ENCODE measurements around the gene PLPP4.

PLPP4 gene

DNA sequence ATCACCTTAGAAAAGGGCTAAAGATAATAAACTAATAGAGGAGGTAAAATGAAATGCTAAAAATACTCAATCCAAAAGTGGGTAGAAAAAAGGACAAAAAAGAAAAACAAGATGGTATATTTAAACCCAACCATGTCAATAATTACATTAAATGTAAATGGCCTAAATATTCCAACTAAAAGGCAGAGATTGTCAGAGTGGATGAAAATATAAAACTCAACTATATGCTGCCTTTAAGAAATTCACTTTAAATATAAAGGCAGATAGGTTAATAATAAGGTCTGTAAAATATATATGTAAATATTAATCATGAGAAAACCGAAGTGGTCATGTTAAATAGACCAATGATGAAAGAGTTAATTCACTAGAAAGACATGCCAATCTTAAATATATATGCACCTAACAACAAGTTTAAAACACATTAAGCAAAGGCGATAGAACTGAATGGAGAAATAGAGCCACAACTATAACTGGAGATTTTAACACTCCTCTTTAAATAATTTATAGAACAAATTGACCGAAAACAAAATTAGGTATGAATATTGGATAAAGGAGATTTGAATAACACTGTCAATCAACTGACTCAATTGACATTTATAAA, 159.4 kb downstream of the PLPP4 start:
- no peak overlapping the region for H3K27ac ChIP-seq
- no peak for TF ChIP-seq CTCF (conservative IDR thresholded peaks at IDR 0.05)

- no peak for TF ChIP-seq CTCF (conservative IDR thresholded peaks at IDR 0.05)
- no peak overlapping the region for H3K27ac ChIP-seq
These were observed 171.2 kb downstream of the PLPP4 start for GRCh38 chr10:120628197-120628596.

GRCh38 chr10:120630266-120630665, 173.2 kb downstream of the PLPP4 start:
- TF ChIP-seq CTCF (conservative IDR thresholded peaks at IDR 0.05): no peak
- H3K27ac ChIP-seq: no peak overlapping the region

GRCh38 chr10:120632047-120632446, 175.0 kb downstream of the PLPP4 start:
- no peak overlapping the region for H3K27ac ChIP-seq
- no peak for TF ChIP-seq CTCF (conservative IDR thresholded peaks at IDR 0.05)

DNA sequence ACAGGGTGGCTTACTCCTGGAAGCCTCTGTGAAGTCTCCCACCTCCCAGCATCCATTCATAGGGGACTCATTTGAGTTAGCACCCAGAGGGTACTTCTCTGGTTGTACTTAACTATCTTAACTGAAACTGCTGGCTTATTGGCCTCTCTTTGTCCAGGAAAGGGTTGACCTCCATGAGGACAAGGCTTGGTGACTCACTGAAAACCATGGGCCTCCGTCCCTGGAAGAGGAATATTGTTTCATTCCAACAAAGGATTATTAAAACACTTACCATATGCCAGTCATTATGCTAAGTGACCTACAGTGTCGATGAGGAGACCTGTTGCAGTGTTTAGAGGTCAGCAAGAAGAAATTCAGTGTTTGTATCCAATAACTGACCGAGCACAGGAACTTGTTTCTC, 175.9 kb downstream of the PLPP4 start:
- H3K27ac ChIP-seq: no peak overlapping the region
- TF ChIP-seq CTCF (conservative IDR thresholded peaks at IDR 0.05): no peak

- H3K27ac ChIP-seq: no peak overlapping the region
- no peak for TF ChIP-seq CTCF (conservative IDR thresholded peaks at IDR 0.05)
These were observed 177.6 kb downstream of the PLPP4 start for GRCh38 chr10:120634659-120635058.
